ENCODE measurements around the gene ANKRD7. TPM values are rescaled to one million over a fixed set of nuclear protein-coding genes. Genes with fewer than 3 reads are reported as not detected.
"Not testable (repeated sequence)": the region's sequence is repeated elsewhere in the genome, so short reads cannot be mapped to it uniquely, and the experiment has no call there.

ANKRD7 gene
- total RNA-seq, 1 experiment from 2014 or later = 5.1 TPM

- no peak for DNase-seq (ENCODE audit: low read depth)
Observed at GRCh38 chr7:118233799-118234198, 9.3 kb downstream of the ANKRD7 start.

- DNase-seq (ENCODE audit: low read depth) = no peak
Observed at GRCh38 chr7:118239014-118239413, 14.5 kb downstream of the ANKRD7 start.

GRCh38 chr7:118240320-118240719, 15.8 kb downstream of the ANKRD7 start:
- not testable (repeated sequence) for DNase-seq (ENCODE audit: low read depth)

GRCh38 chr7:118243695-118244094, 19.2 kb downstream of the ANKRD7 start:
- no peak for DNase-seq (ENCODE audit: low read depth)

- DNase-seq (ENCODE audit: low read depth) = peak; percentile 32
Observed at GRCh38 chr7:118245267-118246040, 20.9 kb downstream of the ANKRD7 start.

GRCh38 chr7:118250860-118251494, 26.5 kb downstream of the ANKRD7 start:
- DNase-seq (ENCODE audit: low read depth) = no peak

GRCh38 chr7:118252087-118252486, 27.6 kb downstream of the ANKRD7 start:
- no peak for DNase-seq (ENCODE audit: low read depth)

GRCh38 chr7:118259115-118259514, 34.6 kb downstream of the ANKRD7 start:
- no peak for DNase-seq (ENCODE audit: low read depth)

GRCh38 chr7:118264836-118265235, 40.3 kb downstream of the ANKRD7 start:
- DNase-seq (ENCODE audit: low read depth) = no peak

- no peak for DNase-seq (ENCODE audit: low read depth)
Observed at GRCh38 chr7:118280319-118281012, 56.0 kb downstream of the ANKRD7 start.

- DNase-seq (ENCODE audit: low read depth) = no peak
Observed at GRCh38 chr7:118281196-118281595, 56.7 kb downstream of the ANKRD7 start.

GRCh38 chr7:118285358-118285757, 60.9 kb downstream of the ANKRD7 start:
- DNase-seq (ENCODE audit: low read depth) = no peak

- no peak for DNase-seq (ENCODE audit: low read depth)
Observed at GRCh38 chr7:118286131-118286530, 61.6 kb downstream of the ANKRD7 start.

GRCh38 chr7:118288098-118288497, 63.6 kb downstream of the ANKRD7 start:
- DNase-seq (ENCODE audit: low read depth) = no peak

GRCh38 chr7:118289476-118289875, 65.0 kb downstream of the ANKRD7 start:
- no peak for DNase-seq (ENCODE audit: low read depth)

Other genes starting within 250 kb of the ANKRD7 start
- gene LSM8, start 40.5 kb upstream of the ANKRD7 start, total RNA-seq (2014; rRNA removed; shearing (Covaris generic)) = 128 and 249 TPM in 2 replicates